Measurements from ENCODE around the gene IDE.

DNA sequence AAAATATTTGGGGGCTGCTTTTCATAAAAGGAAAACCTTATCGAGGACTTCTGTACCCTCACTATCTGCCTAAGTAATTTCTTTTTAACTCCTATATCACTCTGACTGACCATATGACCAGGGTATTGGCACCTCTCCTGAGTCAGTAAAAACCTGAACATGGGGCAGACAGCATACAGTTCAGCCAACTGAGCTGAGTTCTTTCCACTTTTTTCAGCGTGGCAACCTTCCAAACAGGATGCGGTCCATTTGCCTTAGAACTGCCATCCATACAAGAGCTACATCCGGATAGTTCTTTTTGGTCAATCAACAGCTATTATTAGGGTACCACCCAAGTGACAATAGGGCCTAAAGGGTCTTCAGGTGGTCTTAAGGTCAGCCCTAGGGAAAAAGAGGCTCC, 160.4 kb downstream of the IDE start:
- TF ChIP-seq TOX (CRISPR knock-in tag; IDR thresholded peaks at IDR 0.05; ENCODE audit: borderline replicate concordance) (no peak), SNAI2 (CRISPR knock-in tag; IDR thresholded peaks at IDR 0.05) (no peak)

Measured in SK-N-SH treated with all-trans-retinoic acid at 6 μM for 48 hours (cell line).